Panc1 (cell line): ENCODE results near the gene MRPS18A.

Source experiments
- CTCF ChIP-seq: fragments of 450-650 bp; IDR thresholded peaks from 2 replicates; pipeline ENCODE4 v1.5.1; 2017; ENCODE audit warnings: mild to moderate bottlenecking
- TCF7L2 ChIP-seq: IDR thresholded peaks from 2 replicates; pipeline ENCODE4 v1.6.1; 2011; ENCODE audit warnings: mild to moderate bottlenecking, low read depth, low read length, inconsistent platforms

GRCh38 chr6:43687437-43688347 lies at the start of gene MRPS18A:
- TF ChIP-seq CTCF (no peak), TCF7L2 (peak; percentile 54; the same call in 1 of the 2 replicates)
